Measurements from ENCODE around the gene PRAC1. TPM values are rescaled to one million over a fixed set of nuclear protein-coding genes. Genes with fewer than 3 reads are reported as not detected.

The PRAC1 gene
- total RNA-seq, 1 experiment from 2014 or later, result not detected

DNA sequence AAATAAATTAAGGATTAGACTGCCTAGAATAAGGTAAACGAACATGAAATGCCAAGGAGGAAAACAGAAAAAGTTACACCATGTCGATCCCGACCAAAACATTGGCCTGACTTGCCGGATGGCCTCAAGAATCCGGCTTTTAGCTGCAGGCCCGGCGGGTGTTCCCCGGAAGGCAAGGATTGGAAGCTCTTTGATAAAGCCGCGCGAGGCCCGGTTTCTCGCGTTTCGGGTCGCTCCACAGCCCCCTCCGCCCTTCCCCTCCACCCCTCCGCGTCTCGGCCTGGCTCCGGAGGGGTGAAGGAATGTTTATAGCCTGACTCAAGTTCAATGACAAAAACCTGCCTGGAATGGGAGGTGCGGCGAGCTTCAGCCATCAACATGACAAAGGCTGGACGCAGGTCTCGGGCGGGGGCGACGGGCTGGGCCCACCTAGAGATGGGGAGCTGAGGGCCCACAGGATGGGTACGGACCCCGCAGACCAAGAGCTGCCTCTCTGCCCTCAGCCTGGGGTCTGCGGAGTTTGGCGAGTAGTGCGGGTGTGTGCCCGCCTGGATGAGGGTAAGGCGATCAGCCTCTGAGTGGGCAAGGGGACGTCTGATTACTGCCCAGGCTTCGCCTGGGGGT lies 2.6 kb downstream of the PRAC1 start:
- no TSS peak for BruUV-seq (replicated peaks)
- Histone ChIP-seq H3K27me3 (ENCODE audit: insufficient read depth, low read length) (no peaks in the 10 kb centered on the region), H3K9me3 (ENCODE audit: control insufficient read depth in 1 of 2, insufficient read depth in 1 of 2, low read depth in 1 of 2, low read length in 2 of 2) (no peaks in the 10 kb centered on the region), H2AFZ (ENCODE audit: low read depth, low read length, poor library complexity, severe bottlenecking) (no peak overlapping the region), H4K20me1 (ENCODE audit: insufficient read depth) (no peaks in the 10 kb centered on the region), H3K36me3 (ENCODE audit: control insufficient read depth in 1 of 2, insufficient read depth in 2 of 2, low read length in 2 of 2) (no peaks in the 10 kb centered on the region), H3K79me2 (ENCODE audit: insufficient read depth, low read length) (no peaks in the 10 kb centered on the region), H3K4me2 (ENCODE audit: low read length) (no peak overlapping the region), H3K4me1 (ENCODE audit: control insufficient read depth in 1 of 2, insufficient read depth in 2 of 2, low read length in 2 of 2) (peaks cover 0 to 2% of the 10 kb centered on the region in 2 experiments; a peak in 1 of 4 replicates), H3K27ac (ENCODE audit: low read depth, low read length) (no peak overlapping the region), H3K9me2 (ENCODE audit: insufficient read depth) (no peaks in the 10 kb centered on the region), H3K9ac (ENCODE audit: low read length) (no peak overlapping the region), H3K4me3 (replicated peaks in 1 of 2; ENCODE audit: low read depth in 1 of 2, low read length in 2 of 2) (no peak overlapping the region)
- DNase-seq (ENCODE audit: low read depth, low spot score), result no peak
- no peak for ATAC-seq
- POLR2A ChIA-PET, result interaction anchor here (1.2 kb wide), 1 partner anchor 9 kb away, joined by 6 read pairs; the partner anchor contains the start of gene HOXB13
- TF ChIP-seq RAD21 (IDR thresholded peaks at IDR 0.05; ENCODE audit: low read depth) (no peak), EZH2phosphoT487 (IDR thresholded peaks at IDR 0.05; ENCODE audit: borderline replicate concordance) (no peak), FOSL1 (IDR thresholded peaks at IDR 0.05; ENCODE audit: low read depth) (no peak), EGR1 (IDR thresholded peaks at IDR 0.05; ENCODE audit: low read depth) (no peak), POLR2AphosphoS5 (IDR thresholded peaks at IDR 0.05; ENCODE audit: low read depth, low read length) (no peak), SIN3A (IDR thresholded peaks at IDR 0.05; ENCODE audit: low read depth) (no peak), ZNF274 (IDR thresholded peaks at IDR 0.05; ENCODE audit: low read depth, low read length) (no peak), YY1 (IDR thresholded peaks at IDR 0.05; ENCODE audit: extremely low read depth, insufficient replicate concordance, low read depth, low read length) (no peak), CEBPB (IDR thresholded peaks at IDR 0.05; ENCODE audit: low read depth) (no peak), POLR2A (IDR thresholded peaks at IDR 0.05; ENCODE audit: borderline replicate concordance, extremely low read depth, insufficient read depth, insufficient read length) (no peak)
- TF ChIP-seq, protein P1, sequence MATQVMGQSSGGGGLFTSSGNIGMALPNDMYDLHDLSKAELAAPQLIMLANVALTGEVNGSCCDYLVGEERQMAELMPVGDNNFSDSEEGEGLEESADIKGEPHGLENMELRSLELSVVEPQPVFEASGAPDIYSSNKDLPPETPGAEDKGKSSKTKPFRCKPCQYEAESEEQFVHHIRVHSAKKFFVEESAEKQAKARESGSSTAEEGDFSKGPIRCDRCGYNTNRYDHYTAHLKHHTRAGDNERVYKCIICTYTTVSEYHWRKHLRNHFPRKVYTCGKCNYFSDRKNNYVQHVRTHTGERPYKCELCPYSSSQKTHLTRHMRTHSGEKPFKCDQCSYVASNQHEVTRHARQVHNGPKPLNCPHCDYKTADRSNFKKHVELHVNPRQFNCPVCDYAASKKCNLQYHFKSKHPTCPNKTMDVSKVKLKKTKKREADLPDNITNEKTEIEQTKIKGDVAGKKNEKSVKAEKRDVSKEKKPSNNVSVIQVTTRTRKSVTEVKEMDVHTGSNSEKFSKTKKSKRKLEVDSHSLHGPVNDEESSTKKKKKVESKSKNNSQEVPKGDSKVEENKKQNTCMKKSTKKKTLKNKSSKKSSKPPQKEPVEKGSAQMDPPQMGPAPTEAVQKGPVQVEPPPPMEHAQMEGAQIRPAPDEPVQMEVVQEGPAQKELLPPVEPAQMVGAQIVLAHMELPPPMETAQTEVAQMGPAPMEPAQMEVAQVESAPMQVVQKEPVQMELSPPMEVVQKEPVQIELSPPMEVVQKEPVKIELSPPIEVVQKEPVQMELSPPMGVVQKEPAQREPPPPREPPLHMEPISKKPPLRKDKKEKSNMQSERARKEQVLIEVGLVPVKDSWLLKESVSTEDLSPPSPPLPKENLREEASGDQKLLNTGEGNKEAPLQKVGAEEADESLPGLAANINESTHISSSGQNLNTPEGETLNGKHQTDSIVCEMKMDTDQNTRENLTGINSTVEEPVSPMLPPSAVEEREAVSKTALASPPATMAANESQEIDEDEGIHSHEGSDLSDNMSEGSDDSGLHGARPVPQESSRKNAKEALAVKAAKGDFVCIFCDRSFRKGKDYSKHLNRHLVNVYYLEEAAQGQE (IDR thresholded peaks at IDR 0.05; ENCODE audit: low read depth), result no peak
- TF ChIP-seq, protein P2, sequence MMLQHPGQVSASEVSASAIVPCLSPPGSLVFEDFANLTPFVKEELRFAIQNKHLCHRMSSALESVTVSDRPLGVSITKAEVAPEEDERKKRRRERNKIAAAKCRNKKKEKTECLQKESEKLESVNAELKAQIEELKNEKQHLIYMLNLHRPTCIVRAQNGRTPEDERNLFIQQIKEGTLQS (IDR thresholded peaks at IDR 0.05), result no peak
- TF ChIP-seq, protein P3, sequence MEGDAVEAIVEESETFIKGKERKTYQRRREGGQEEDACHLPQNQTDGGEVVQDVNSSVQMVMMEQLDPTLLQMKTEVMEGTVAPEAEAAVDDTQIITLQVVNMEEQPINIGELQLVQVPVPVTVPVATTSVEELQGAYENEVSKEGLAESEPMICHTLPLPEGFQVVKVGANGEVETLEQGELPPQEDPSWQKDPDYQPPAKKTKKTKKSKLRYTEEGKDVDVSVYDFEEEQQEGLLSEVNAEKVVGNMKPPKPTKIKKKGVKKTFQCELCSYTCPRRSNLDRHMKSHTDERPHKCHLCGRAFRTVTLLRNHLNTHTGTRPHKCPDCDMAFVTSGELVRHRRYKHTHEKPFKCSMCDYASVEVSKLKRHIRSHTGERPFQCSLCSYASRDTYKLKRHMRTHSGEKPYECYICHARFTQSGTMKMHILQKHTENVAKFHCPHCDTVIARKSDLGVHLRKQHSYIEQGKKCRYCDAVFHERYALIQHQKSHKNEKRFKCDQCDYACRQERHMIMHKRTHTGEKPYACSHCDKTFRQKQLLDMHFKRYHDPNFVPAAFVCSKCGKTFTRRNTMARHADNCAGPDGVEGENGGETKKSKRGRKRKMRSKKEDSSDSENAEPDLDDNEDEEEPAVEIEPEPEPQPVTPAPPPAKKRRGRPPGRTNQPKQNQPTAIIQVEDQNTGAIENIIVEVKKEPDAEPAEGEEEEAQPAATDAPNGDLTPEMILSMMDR (IDR thresholded peaks at IDR 0.05 in 2 of 3, conservative IDR thresholded peaks at IDR 0.05 in 1 of 3; ENCODE audit: borderline replicate concordance in 1 of 3, insufficient read depth in 1 of 3, low read depth in 2 of 3, low read length in 2 of 3), result no peak
- TF ChIP-seq, protein P4, sequence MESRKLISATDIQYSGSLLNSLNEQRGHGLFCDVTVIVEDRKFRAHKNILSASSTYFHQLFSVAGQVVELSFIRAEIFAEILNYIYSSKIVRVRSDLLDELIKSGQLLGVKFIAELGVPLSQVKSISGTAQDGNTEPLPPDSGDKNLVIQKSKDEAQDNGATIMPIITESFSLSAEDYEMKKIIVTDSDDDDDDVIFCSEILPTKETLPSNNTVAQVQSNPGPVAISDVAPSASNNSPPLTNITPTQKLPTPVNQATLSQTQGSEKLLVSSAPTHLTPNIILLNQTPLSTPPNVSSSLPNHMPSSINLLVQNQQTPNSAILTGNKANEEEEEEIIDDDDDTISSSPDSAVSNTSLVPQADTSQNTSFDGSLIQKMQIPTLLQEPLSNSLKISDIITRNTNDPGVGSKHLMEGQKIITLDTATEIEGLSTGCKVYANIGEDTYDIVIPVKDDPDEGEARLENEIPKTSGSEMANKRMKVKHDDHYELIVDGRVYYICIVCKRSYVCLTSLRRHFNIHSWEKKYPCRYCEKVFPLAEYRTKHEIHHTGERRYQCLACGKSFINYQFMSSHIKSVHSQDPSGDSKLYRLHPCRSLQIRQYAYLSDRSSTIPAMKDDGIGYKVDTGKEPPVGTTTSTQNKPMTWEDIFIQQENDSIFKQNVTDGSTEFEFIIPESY (IDR thresholded peaks at IDR 0.05; ENCODE audit: extremely low read depth, insufficient replicate concordance, low read length), result no peak
- RAD21 ChIA-PET (ENCODE audit: low non-redundant PET in 1 of 2, low total read pairs in 2 of 2, uncharacterized antibody in 2 of 2, unreplicated experiment in 2 of 2), result no interaction called here
- intact Hi-C loops (cut with micrococcal nuclease), result loop anchor here (5.0 kb wide), 1 partner anchor 318 kb away; no protein-coding TSS in a partner anchor
- CTCF ChIA-PET, result interaction anchor here (0.8 to 1.3 kb wide), 3 partner anchors 9 to 160 kb away, joined by 3 read pairs; partner anchors contain the start of gene HOXB13
